SK-N-SH (cell line): ENCODE results near the gene C10orf90.
A peak's percentile ranks its signal among the peaks of the same experiment; 100 is the strongest.

Source experiments
- EZH2phosphoT487 ChIP-seq: fragments of 200-600 bp; sonication (generic); IDR thresholded peaks from 2 replicates; pipeline ENCODE4 v1.6.1; 2017; ENCODE audit warnings: low read depth, mixed run types, mild to moderate bottlenecking, antibody characterized with exemption, moderate library complexity, borderline replicate concordance
- FOXM1 ChIP-seq: IDR thresholded peaks from 2 replicates; pipeline ENCODE4 v1.4.0; 2012; ENCODE audit warnings: low read depth, mild to moderate bottlenecking
- GABPA ChIP-seq: IDR thresholded peaks from 2 replicates; pipeline ENCODE4 v1.4.0; 2012; ENCODE audit warnings: low read depth, mild to moderate bottlenecking
- IRF3 ChIP-seq: fragments of 150-350 bp; IDR thresholded peaks from 2 replicates; pipeline ENCODE4 v1.6.1; 2016; ENCODE audit warnings: mild to moderate bottlenecking, low read depth, low read length
- MEF2A ChIP-seq: IDR thresholded peaks from 2 replicates; pipeline ENCODE4 v1.4.0; 2012; ENCODE audit warnings: low read depth, borderline replicate concordance
- NFIC ChIP-seq: IDR thresholded peaks from 2 replicates; pipeline ENCODE4 v1.4.0; 2012; ENCODE audit warnings: borderline replicate concordance
- NRF1 ChIP-seq: IDR thresholded peaks from 2 replicates; pipeline ENCODE4 v1.6.1; 2012; ENCODE audit warnings: low read depth, mild to moderate bottlenecking, low read length
- POLR2AphosphoS5 ChIP-seq: IDR thresholded peaks from 2 replicates; pipeline ENCODE4 v1.6.1; 2012; ENCODE audit warnings: low read depth, low read length
- RCOR1 ChIP-seq: fragments of 150-350 bp; IDR thresholded peaks from 2 replicates; pipeline ENCODE4 v1.6.1; 2017; ENCODE audit warnings: antibody characterized with exemption, low read length
- TAF1 ChIP-seq: IDR thresholded peaks from 2 replicates; pipeline ENCODE4 v1.6.1; 2012; ENCODE audit warnings: low read depth, mild to moderate bottlenecking, low read length, moderate library complexity, borderline replicate concordance
- TEAD4 ChIP-seq: IDR thresholded peaks from 2 replicates; pipeline ENCODE4 v1.4.0; 2012; ENCODE audit warnings: mild to moderate bottlenecking, borderline replicate concordance; ENCODE audit not compliant: insufficient read depth
- ZBTB33 ChIP-seq: IDR thresholded peaks from 2 replicates; pipeline ENCODE4 v1.4.0; 2012; ENCODE audit warnings: low read depth, borderline replicate concordance
- TF ChIP-seq, protein P1 (sequence below): fragments of 200-600 bp; sonication (generic); IDR thresholded peaks from 2 replicates; pipeline ENCODE4 v1.6.1; 2017; ENCODE audit warnings: antibody characterized with exemption, mild to moderate bottlenecking, moderate library complexity

DNA sequence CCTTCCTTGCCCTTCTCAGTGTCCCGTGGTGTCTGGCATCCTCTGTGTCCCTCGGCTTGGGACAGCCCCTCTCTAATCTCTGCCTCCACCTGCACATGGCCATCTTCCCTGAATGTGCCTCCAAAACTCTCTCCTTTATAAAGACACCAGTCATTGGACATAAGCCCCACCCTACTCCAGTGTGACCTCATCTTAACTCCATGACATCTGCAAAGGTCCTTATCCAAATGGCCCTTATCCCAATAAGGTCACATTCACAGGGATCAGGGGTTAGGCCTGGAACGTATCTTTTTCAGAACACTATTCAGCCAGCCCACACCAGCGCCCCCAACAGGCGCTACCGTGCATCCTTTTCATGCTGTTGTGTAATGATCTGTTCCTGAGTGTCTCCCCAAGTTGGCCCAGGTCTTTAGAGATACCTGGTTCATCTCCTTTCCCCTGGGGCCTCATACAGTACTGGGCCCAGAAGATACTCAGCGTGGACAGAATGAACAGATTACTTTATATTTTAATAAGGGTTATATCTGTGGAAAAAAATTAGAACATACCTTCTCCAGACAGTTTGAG is 149.7 kb downstream of the C10orf90 start:
- TF ChIP-seq, protein P1, sequence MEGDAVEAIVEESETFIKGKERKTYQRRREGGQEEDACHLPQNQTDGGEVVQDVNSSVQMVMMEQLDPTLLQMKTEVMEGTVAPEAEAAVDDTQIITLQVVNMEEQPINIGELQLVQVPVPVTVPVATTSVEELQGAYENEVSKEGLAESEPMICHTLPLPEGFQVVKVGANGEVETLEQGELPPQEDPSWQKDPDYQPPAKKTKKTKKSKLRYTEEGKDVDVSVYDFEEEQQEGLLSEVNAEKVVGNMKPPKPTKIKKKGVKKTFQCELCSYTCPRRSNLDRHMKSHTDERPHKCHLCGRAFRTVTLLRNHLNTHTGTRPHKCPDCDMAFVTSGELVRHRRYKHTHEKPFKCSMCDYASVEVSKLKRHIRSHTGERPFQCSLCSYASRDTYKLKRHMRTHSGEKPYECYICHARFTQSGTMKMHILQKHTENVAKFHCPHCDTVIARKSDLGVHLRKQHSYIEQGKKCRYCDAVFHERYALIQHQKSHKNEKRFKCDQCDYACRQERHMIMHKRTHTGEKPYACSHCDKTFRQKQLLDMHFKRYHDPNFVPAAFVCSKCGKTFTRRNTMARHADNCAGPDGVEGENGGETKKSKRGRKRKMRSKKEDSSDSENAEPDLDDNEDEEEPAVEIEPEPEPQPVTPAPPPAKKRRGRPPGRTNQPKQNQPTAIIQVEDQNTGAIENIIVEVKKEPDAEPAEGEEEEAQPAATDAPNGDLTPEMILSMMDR: peak; percentile 11; the same call in 1 of the 2 replicates
- no peak for TF ChIP-seq RCOR1
- TF ChIP-seq POLR2AphosphoS5: no peak
- no peak for TF ChIP-seq TEAD4
- TF ChIP-seq EZH2phosphoT487: no peak
- TF ChIP-seq TAF1: no peak
- no peak for TF ChIP-seq GABPA
- TF ChIP-seq MEF2A: no peak
- no peak for TF ChIP-seq NRF1
- no peak for TF ChIP-seq ZBTB33
- no peak for TF ChIP-seq IRF3
- no peak for TF ChIP-seq FOXM1
- no peak for TF ChIP-seq NFIC
